Measurements from ENCODE around the gene PBX2. TPM values are rescaled to one million over a fixed set of nuclear protein-coding genes. Genes with fewer than 3 reads are reported as not detected.
A peak's percentile ranks its signal among the peaks of the same experiment; 100 is the strongest.

Gene PBX2
- total RNA-seq, 2 experiments from 2014 or later = 46.5 to 47.7 TPM

- H3K4me1 Mint-ChIP-seq (ENCODE audit: low read depth) = peaks cover 65% of the 10 kb centered on the region
- no peak overlapping the region for H3K4me3 Mint-ChIP-seq
- peaks cover 25% of the 10 kb centered on the region for H3K36me3 Mint-ChIP-seq (ENCODE audit: low read depth)
- intact Hi-C loops (cut with micrococcal nuclease) = no loop called here
- no peaks in the 10 kb centered on the region for H3K27me3 Mint-ChIP-seq (ENCODE audit: low read depth)
- CTCF ChIA-PET = interaction anchor here (0.5 to 0.6 kb wide), 2 partner anchors 11 to 51 kb away, joined by 3 read pairs; no protein-coding TSS in a partner anchor
- no peak for DNase-seq
- no peaks in the 10 kb centered on the region for H3K9me3 Mint-ChIP-seq
- peak overlapping the region; percentile 3 for H3K27ac Mint-ChIP-seq
Measured at GRCh38 chr6:32183030-32183429, 7.0 kb downstream of the PBX2 start.

- peak overlapping the region; percentile 19 for H3K27ac Mint-ChIP-seq
- peaks cover 24% of the 10 kb centered on the region for H3K36me3 Mint-ChIP-seq (ENCODE audit: low read depth)
- no peak overlapping the region for H3K4me3 Mint-ChIP-seq
- H3K4me1 Mint-ChIP-seq (ENCODE audit: low read depth) = peaks cover 60% of the 10 kb centered on the region
- CTCF ChIA-PET = interaction anchor here (0.5 to 0.9 kb wide), 3 partner anchors 11 to 52 kb away, joined by 3 read pairs; no protein-coding TSS in a partner anchor
- H3K9me3 Mint-ChIP-seq = no peaks in the 10 kb centered on the region
- H3K27me3 Mint-ChIP-seq (ENCODE audit: low read depth) = no peaks in the 10 kb centered on the region
- intact Hi-C loops (cut with micrococcal nuclease) = no loop called here
- no peak for DNase-seq
Measured at GRCh38 chr6:32182555-32182981, 7.4 kb downstream of the PBX2 start.

- peaks cover 56% of the 10 kb centered on the region for H3K4me1 Mint-ChIP-seq (ENCODE audit: low read depth)
- no peak for DNase-seq
- no peaks in the 10 kb centered on the region for H3K9me3 Mint-ChIP-seq
- peaks cover 18% of the 10 kb centered on the region for H3K36me3 Mint-ChIP-seq (ENCODE audit: low read depth)
- no peak overlapping the region for H3K4me3 Mint-ChIP-seq
- H3K27me3 Mint-ChIP-seq (ENCODE audit: low read depth) = no peaks in the 10 kb centered on the region
- intact Hi-C loops (cut with micrococcal nuclease) = no loop called here
- CTCF ChIA-PET = interaction anchor here (0.9 kb wide), 1 partner anchor 13 kb away, joined by 3 read pairs; no protein-coding TSS in a partner anchor
- H3K27ac Mint-ChIP-seq = peak overlapping the region; percentile 19
Measured at GRCh38 chr6:32181915-32182529, 8.0 kb downstream of the PBX2 start.

GRCh38 chr6:32181148-32181702 lies 8.8 kb downstream of the PBX2 start:
- peaks cover 12% of the 10 kb centered on the region for H3K36me3 Mint-ChIP-seq (ENCODE audit: low read depth)
- no peaks in the 10 kb centered on the region for H3K27me3 Mint-ChIP-seq (ENCODE audit: low read depth)
- no peak overlapping the region for H3K27ac Mint-ChIP-seq
- no peak for DNase-seq
- CTCF ChIA-PET = no interaction called here
- intact Hi-C loops (cut with micrococcal nuclease) = no loop called here
- no peaks in the 10 kb centered on the region for H3K9me3 Mint-ChIP-seq
- H3K4me1 Mint-ChIP-seq (ENCODE audit: low read depth) = peaks cover 56% of the 10 kb centered on the region
- H3K4me3 Mint-ChIP-seq = no peak overlapping the region

GRCh38 chr6:32179766-32180405 lies 10.1 kb downstream of the PBX2 start:
- Mint-ChIP-seq H3K4me1 (ENCODE audit: low read depth) (peaks cover 53% of the 10 kb centered on the region), H3K4me3 (peak overlapping the region; percentile 43), H3K27me3 (ENCODE audit: low read depth) (no peaks in the 10 kb centered on the region), H3K9me3 (no peaks in the 10 kb centered on the region), H3K36me3 (ENCODE audit: low read depth) (peaks cover 6% of the 10 kb centered on the region), H3K27ac (peak overlapping the region; percentile 66)
- intact Hi-C loops (cut with micrococcal nuclease) = loop anchor here (2.0 to 5.0 kb wide), 4 partner anchors 345 to 792 kb away; partner anchors contain the start of genes GPANK1 and PSMB8
- CTCF ChIA-PET = interaction anchor here (1.0 to 1.4 kb wide), 2 partner anchors 8 to 16 kb away, joined by 3 to 5 read pairs; no protein-coding TSS in a partner anchor
- no peak for DNase-seq

GRCh38 chr6:32178547-32179440 lies 11.2 kb downstream of the PBX2 start:
- H3K9me3 Mint-ChIP-seq = no peaks in the 10 kb centered on the region
- CTCF ChIA-PET = interaction anchor here (1.0 to 2.9 kb wide), 3 partner anchors 9 to 17 kb away, joined by 3 to 11 read pairs (median 5); no protein-coding TSS in a partner anchor
- peaks cover 61% of the 10 kb centered on the region for H3K4me1 Mint-ChIP-seq (ENCODE audit: low read depth)
- intact Hi-C loops (cut with micrococcal nuclease) = loop anchor here (1.0 to 5.0 kb wide), 8 partner anchors 12 to 794 kb away; partner anchors contain the start of genes ABHD16A, ATF6B, GPANK1 and PBX2
- DNase-seq = no peak
- peaks cover 6% of the 10 kb centered on the region for H3K36me3 Mint-ChIP-seq (ENCODE audit: low read depth)
- H3K27me3 Mint-ChIP-seq (ENCODE audit: low read depth) = no peaks in the 10 kb centered on the region
- H3K4me3 Mint-ChIP-seq = peak overlapping the region; percentile 91
- H3K27ac Mint-ChIP-seq = peak overlapping the region; percentile 96

- peaks cover 6% of the 10 kb centered on the region for H3K36me3 Mint-ChIP-seq (ENCODE audit: low read depth)
Measured at GRCh38 chr6:32177788-32178546, 12.0 kb downstream of the PBX2 start, which contains the start of gene RNF5. TSS of gene RNF5 (plus strand) at chr6:32178405. CDS start at chr6:32178512, 107 bp downstream.

GRCh38 chr6:32177183-32177787 lies 12.7 kb downstream of the PBX2 start:
- Mint-ChIP-seq H3K27ac (peak overlapping the region; percentile 96), H3K27me3 (ENCODE audit: low read depth) (no peaks in the 10 kb centered on the region), H3K9me3 (no peaks in the 10 kb centered on the region), H3K36me3 (ENCODE audit: low read depth) (peaks cover 6% of the 10 kb centered on the region), H3K4me3 (peak overlapping the region; percentile 91), H3K4me1 (ENCODE audit: low read depth) (peaks cover 62% of the 10 kb centered on the region)
- DNase-seq = peak; percentile 52
- intact Hi-C loops (cut with micrococcal nuclease) = loop anchor here (1.0 to 5.0 kb wide), 5 partner anchors 23 to 795 kb away; partner anchors contain the start of genes PPT2, PSMB8 and SKIC2
- CTCF ChIA-PET = interaction anchor here (1.2 to 2.9 kb wide), 2 partner anchors 11 to 18 kb away, joined by 3 to 11 read pairs; no protein-coding TSS in a partner anchor

More at GRCh38 chr6:32177788-32178546, 12.0 kb downstream of the PBX2 start, which contains the start of gene RNF5:
- CTCF ChIA-PET = interaction anchor here (2.9 kb wide), 1 partner anchor 17 kb away, joined by 11 read pairs; no protein-coding TSS in a partner anchor
- Mint-ChIP-seq H3K27me3 (ENCODE audit: low read depth) (no peaks in the 10 kb centered on the region), H3K4me1 (ENCODE audit: low read depth) (peaks cover 61% of the 10 kb centered on the region), H3K9me3 (no peaks in the 10 kb centered on the region), H3K4me3 (peak within 1 kb of the TSS; percentile 91), H3K27ac (peak within 1 kb of the TSS; percentile 96)
- DNase-seq = peak; percentile 97
- intact Hi-C loops (cut with micrococcal nuclease) = loop anchor here (1.0 to 5.0 kb wide), 11 partner anchors 12 to 794 kb away; partner anchors contain the start of genes ABHD16A, ATF6B, GPANK1 and PBX2

- no peak for DNase-seq
- H3K27ac Mint-ChIP-seq = peak overlapping the region; percentile 96
- peak overlapping the region; percentile 91 for H3K4me3 Mint-ChIP-seq
- H3K9me3 Mint-ChIP-seq = no peaks in the 10 kb centered on the region
- peaks cover 6% of the 10 kb centered on the region for H3K36me3 Mint-ChIP-seq (ENCODE audit: low read depth)
- H3K4me1 Mint-ChIP-seq (ENCODE audit: low read depth) = peaks cover 62% of the 10 kb centered on the region
- CTCF ChIA-PET = interaction anchor here (1.2 to 2.9 kb wide), 2 partner anchors 12 to 19 kb away, joined by 3 to 11 read pairs; no protein-coding TSS in a partner anchor
- H3K27me3 Mint-ChIP-seq (ENCODE audit: low read depth) = no peaks in the 10 kb centered on the region
- intact Hi-C loops (cut with micrococcal nuclease) = loop anchor here (1.0 to 5.0 kb wide), 6 partner anchors 22 to 796 kb away; partner anchors contain the start of genes EHMT2, PPT2, PSMB8 and SKIC2
Measured at GRCh38 chr6:32176476-32177182, 13.4 kb downstream of the PBX2 start.
